DMS114 treated with DMSO at 0.1 percent for 48 hours (cell line): ENCODE data around the gene IDH3G.

Experiments used
- DNase-seq: peaks from one replicate; lab custom pipeline; 2025; ENCODE audit not compliant: unreplicated experiment; lab: John Stamatoyannopoulos, UW

The IDH3G gene

DNA sequence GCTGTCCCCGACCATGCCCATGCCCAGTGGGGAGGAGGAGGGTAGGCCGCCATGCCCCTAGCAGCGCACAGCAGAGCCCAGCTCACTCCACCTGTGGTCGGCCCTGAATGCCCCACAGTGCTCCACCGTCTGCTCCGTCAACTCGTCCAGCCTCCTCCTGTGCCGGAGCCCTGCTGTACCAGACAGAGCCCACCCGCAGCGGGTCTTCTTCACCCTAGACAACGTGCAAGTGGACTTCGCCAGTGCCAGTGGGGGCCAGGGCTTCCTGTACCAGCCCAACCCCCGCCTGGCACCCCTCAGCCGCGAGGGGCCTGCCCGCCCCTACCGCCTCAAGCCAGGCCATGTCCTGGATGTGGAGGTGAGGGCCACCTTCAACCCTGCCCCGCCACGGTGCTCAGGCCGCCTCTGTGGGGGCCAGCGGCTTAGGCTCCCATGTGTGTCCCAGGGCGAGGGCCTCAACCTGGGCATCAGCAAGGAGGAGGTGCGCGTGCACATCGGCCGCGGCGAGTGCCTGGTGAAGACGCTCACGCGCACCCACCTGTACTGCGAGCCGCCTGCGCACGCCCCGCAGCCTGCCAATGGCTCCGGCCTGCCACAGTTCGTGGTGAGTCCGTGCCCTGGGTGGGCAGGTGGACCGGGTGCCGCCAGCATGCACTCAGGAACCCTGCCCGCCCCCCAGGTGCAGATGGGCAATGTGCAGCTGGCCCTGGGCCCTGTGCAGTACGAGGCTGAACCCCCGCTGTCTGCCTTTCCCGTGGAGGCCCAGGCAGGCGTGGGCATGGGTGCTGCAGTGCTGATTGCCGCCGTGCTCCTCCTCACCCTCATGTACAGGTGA, 20.2 kb downstream of the IDH3G start:
- no peak for DNase-seq

DNA sequence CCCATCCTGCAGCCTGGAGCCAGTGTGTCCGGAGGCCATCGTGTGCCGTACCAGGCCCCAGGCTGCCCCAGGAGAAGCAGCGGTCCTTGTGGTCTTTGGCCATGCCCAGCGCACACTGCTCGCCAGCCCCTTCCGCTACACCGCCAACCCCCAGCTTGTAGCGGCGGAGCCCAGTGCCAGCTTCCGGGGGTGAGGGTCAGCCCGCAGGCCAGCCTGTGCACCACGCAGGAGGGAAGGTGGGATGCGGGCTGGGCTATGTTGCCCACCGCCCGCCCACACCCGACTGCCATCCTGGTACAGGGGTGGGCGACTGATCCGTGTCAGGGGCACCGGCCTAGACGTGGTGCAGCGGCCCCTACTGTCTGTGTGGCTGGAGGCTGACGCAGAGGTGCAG, 21.0 kb downstream of the IDH3G start:
- DNase-seq, result no peak

DNA sequence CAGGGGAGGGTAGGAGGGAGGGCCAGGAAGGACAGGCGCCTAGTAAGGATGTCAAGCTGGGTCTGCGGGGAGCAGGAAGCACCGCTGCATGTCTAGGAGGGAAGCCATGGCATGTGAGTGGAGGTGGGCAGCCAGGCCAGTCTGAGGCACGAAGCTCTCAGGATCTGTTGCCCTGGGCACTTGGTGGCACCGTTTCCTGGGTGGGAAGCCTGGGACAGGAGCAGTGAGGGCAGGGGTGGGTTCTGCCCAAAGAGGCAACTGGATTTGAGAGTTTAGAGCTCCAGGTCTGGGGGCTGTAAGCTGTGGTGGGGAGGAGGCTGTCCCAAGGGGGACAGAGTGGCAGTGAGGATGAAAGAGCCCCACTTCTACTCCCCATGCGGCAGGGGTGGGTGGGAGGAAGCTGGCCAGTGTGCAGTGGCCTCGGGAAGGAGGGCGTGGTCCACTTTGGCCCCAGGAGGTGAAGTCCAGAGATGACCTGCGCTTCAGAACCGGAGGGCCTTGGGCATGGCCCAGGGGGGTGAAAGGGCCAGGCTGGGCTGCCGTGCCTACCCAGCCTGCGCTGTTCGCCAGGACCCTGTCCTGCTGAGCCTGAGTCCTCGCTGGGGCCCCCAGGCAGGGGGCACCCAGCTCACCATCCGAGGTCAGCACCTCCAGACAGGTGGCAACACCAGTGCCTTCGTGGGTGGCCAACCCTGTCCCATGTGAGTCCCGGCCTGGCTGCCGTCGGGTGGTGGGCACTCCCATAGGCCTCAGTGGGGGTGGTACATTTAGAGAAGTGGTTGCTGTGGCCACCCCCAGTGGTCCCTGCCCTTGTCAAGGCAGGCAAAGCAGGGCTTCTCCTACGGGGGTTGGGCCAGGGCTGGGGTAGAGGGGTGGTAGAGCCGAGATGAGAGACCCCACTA, 21.6 kb downstream of the IDH3G start:
- no peak for DNase-seq

DNA sequence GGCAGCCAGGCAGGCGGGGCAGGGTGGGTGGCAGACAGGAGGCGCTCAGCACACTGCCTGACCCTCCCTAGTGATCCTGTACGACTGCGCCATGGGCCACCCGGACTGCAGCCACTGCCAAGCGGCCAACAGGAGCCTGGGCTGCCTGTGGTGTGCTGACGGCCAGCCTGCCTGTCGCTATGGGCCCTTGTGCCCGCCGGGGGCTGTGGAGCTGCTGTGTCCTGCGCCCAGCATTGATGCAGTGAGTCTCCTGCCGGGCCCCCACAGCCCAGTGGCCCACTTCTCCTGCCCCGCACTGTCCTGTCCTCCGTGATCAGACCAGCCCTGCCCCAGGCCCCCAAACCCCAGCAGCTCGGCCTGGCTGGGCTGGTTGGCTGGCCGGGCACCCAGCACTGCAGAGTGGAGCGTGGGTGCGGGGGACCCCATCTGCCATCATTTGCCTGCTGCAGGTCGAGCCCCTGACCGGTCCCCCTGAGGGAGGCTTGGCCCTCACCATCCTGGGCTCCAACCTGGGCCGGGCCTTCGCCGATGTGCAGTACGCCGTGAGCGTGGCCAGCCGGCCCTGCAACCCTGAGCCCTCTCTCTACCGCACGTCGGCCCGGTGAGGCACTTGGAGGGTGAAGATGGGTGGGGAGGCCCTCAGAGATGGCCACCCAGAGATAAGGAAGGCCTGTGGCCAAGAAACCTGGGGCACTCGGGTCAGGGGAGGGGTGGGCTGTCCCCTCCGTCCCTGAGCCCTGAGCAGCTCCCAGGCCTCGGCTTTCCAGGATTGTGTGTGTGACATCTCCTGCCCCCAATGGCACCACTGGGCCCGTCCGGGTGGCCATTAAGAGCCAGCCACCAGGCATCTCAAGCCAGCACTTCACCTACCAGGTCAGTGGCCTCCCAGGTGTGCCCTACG, 22.5 kb downstream of the IDH3G start:
- DNase-seq, result no peak

DNA sequence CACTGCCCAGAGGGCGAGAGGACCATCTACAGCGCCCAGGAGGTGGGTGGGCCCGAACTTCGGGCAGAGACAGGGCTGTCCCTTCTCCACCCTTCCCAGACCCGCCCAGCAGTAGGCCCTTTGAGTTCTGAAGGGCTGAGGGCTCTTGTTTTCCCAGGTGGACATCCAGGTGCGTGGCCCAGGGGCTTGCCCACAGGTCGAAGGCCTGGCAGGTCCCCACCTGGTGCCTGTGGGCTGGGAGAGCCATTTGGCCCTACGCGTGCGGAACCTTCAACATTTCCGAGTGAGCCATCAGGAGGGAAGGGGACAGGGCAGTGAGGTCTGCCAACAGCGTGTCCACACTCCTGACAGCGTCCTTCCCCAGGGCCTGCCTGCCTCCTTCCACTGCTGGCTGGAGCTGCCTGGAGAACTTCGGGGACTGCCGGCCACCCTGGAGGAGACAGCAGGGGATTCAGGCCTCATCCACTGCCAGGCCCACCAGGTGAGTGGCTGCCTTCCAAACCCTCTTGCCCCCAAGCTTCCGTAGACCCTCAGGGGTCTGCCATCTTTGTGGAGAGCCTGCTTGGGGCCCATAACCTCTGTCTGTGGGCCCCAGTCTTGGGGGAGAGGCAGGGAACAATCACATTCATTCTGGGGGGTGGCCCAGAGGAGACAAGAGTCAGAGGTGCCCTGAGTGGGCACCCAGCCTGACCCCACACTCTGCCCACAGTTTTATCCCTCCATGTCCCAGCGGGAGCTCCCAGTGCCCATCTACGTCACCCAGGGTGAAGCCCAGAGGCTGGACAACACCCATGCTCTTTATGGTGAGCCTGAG, 23.4 kb downstream of the IDH3G start:
- no peak for DNase-seq

DNA sequence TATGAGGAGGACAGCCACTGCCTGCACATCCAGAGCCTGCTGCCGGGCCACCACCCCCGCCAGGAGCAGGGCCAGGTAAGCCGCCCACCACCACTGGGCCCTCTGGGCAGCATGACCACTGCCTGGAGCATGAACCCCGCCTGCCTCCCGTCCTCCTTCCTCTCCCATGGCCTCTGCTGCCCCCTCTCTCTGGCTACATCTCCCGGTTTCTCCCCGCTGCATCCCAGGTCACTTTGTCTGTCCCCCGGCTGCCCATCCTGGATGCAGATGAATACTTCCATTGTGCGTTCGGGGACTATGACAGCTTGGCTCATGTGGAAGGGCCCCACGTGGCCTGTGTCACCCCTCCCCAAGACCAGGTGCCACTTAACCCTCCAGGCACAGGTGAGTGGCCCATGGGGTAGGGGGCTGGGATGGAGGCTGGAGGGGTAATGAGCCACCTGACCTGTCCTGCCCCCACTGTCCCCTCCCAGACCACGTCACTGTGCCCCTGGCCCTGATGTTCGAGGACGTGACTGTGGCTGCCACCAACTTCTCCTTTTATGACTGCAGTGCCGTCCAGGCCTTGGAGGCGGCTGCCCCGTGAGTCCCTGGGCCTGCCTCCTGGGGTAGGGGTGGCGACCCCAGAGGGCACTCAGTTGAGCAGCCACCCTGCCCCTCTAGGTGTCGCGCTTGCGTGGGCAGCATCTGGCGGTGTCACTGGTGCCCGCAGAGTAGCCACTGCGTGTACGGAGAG, 24.1 kb downstream of the IDH3G start:
- no peak for DNase-seq

DNA sequence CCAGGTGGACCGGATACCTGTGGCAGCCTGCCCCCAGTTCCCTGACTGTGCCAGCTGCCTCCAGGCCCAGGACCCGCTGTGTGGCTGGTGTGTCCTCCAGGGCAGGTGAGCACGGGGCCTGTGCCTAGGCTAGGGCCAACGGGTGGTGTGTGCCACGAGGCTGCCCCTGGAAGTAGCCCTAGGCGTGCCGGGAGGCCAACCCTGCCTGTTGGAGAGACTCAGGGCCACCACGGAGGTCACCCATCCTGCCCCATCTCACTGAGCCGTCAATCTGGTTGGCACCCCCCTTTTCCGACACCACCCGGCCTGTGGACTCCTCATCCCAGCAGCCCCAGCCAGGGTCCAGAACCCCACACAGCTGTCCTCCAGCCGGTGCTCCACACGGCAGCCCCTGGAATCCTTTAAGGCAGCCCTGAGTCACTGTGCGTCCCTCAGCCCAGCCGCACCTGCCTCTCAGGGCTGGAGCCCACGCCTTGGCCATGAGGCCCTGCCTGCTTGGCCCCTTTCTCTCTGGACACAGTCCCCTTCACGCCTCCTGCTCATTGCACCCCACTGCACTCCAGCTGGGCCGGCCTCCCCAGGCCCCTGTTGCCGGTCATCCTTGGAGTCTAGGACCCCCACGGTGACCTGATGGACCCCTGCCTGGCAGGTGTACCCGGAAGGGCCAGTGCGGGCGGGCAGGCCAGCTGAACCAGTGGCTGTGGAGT, 24.9 kb downstream of the IDH3G start:
- DNase-seq, result no peak

DNA sequence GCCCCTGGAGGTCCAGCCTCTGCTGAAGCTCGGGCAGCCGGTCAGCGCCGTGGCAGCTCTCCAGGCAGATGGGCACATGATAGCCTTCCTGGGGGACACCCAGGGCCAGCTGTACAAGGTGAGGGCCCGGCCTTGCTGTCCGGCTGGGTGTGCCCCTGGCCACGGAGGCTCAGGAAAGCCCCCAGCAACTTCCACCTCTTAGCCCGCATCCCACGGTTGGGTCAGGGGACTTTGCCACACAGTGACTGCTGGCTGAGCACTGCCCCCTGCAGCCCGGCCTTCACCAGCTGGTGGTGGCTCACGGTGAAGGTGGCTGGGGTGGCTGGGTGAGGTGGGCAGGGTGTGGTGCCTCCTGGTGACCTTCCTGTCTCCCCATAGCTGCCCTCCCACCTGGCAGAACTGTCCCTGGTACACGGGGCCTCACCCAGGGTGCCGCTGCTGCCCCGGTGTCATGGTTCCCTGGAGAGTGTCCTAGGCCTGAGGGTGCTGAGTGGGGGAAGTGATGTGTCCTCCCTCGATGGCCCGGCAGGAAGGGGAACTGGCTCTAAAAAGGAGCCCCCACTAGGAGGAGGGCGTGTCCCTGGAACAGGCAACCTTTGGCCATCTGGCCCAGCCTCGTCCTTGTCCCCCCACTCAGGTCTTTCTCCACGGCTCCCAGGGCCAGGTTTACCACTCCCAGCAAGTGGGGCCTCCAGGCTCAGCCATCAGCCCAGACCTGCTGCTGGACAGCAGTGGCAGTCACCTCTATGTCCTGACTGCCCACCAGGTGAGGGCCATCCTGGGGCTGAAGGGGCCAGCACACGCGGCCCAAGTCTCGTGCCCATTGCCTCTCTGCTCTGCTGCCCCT, 25.6 kb downstream of the IDH3G start:
- no peak for DNase-seq

DNA sequence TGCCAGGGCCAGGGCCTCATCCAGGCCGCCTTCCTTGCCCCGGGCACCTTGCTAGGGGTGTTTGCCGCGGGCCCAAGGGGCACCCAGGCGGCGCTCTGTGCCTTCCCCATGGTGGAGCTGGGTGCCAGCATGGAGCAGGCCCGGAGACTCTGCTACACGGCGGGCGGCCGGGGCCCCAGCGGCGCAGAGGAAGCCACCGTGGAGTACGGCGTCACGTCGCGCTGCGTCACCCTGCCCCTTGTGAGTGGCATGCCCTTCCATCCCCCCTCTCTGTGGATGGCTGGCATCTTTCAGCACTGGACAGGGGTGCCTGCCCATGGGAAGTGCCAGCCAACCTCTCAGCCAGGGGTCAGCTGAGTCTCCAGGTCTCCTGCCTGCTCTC, 26.5 kb downstream of the IDH3G start:
- no peak for DNase-seq

DNA sequence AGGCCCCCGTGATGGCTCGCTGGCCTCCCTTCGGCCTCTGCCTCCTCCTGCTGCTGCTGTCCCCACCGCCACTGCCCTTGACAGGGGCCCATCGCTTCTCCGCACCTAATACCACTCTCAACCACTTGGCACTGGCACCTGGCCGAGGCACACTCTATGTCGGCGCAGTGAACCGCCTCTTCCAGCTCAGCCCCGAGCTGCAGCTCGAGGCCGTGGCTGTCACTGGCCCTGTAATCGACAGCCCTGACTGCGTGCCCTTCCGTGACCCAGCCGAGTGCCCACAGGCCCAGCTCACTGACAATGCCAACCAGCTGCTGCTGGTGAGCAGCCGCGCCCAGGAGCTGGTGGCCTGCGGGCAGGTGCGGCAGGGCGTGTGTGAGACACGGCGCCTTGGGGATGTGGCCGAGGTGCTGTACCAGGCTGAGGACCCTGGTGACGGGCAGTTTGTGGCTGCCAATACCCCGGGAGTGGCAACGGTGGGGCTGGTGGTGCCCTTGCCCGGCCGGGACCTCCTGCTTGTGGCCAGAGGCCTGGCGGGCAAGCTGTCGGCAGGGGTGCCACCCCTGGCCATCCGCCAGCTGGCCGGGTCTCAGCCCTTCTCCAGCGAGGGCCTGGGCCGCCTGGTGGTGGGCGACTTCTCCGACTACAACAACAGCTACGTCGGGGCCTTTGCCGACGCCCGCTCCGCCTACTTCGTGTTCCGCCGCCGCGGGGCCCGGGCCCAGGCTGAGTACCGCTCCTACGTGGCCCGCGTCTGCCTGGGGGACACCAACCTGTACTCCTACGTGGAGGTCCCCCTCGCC, 27.1 kb downstream of the IDH3G start:
- no peak for DNase-seq

DNA sequence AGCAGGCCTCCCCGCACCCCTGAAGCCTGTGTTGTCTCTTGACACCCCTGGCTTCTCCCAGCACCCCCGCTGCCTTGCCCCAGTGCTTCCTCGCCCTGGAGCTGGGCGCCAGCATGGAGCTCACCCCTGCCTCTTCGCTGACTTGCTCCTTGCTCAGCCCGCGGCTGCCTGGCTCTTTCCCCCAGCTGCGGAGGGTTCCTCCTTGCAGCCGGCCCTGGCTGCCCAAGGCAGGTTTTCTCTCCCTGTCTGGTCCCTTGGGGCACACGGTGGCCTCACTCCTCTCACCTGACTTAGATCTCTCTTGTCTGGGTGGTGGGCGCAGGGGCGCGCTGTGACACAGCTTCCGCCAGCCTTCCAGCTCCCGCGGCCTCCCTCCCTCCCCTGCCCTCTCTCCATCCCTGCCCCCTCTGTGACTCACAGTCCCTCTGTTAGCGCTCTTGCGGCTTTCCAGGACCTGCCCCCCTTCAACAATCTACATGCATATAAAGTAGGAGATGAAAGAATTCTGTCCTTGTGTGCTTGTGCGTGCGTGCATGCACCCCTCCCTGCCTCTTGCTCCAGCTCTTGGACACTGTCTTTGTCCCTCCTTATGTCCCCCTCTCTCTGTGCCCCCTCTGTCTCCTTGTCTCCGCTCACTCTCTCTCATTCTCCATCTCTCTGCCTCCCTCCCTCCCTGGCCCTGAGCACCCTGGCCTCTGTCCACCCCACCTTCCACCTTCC, 27.9 kb downstream of the IDH3G start:
- no peak for DNase-seq

DNA sequence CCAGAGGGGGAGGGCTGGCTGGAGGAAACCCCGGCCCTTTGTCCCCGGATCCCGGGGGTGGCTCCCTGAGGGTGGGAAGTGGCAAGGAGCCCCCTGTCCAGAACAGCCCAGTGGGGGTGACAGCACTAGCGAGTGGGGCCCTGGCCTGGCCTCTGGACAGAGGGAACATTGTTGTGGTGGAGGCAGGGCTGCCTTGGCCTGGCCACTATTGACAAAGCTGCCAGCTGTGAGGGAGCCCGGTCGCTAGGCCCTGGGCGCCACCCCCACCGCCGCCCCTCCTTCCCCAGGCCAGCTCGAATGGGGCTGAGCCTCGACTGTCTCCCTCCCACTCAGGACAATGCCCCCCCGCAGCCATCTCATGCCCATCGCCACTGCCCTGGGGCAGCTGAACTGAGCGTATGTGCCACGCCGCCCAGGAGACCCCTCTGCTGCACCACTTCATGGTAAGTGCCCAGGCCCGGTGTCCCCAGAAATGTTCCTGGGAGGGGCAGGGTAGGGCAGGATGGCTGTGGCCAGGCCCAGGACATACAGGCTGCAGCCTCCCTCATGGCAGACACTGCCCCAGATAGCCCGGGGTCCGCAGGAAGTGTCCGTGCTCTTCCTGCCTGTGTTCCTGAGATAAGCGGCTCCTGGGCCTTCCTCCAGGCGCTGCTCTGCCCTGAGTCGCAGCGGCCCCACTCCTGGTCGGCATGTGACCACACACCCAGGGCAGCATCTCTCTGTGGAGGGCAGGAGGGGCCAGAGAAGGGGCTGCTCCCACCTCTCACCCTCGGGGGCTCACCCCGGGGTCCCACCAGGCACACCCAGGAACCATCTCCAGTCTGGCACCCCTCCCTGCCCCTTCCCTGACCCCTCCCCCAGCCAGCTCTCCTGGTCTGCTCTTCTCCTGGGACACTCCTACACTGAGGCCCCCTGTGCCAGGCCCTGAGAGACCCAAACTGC, 28.8 kb downstream of the IDH3G start:
- no peak for DNase-seq

DNA sequence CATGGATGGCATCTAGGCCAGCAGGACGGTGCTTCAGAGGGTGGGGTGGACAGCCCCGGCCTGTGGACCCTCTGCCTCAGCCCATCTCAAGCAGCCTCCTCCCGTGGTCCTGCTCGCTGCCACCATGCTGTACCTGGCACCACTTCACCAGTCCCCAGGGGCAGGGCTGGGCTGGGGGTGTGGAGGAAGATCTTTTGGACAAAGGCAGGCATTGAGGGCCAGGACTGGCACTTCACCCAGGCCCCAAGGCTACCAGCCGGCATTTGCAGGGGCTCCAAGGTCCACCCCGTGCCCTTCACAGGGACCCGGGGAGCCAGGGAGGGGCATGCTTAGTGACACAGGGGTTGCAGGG, 29.4 kb downstream of the IDH3G start:
- DNase-seq, result no peak

DNA sequence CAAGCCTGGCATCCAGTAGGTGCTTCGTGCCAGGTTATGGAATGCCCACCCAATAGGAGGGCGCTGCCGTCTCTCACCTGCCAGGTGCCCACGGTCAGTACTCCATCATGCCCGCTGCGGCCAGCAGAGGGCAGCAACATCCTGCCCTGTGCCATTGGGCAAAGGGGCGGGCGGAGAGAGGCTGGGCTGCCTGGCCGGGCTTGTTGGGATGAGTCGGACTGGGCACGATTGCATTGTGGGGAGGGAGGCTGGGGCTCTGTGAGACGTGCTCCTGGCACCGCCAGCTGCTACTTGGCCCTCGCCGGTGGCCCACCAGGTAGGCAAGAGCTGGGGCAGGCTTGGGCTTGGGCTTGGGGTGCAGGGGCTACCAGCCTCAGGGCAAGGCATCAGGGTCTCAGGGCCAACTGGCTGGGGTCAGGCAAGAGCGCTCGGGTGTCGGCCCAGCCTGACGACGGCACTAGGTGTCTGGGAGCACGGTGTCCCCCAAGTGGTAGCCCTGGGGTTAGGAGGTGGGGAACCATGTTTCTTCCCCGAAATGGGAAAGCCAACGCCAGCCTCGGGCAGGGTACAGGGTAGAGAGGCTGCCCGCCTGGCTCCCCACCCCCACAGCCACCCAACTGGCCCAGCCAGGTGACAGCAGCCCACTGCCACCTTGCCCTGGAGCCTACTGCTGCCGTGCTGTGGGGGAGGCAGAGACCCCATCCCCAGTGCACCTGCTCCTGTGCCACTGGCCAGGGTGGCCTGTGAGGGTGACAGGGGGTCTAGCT, 30.0 kb downstream of the IDH3G start, which contains the start of gene PLXNB3:
PLXNB3 (plus strand) TSS at position 261 of the 767 bp plus-strand sequence. CDS start 1,287 bp downstream, outside the sequence.
- peak; percentile 5 for DNase-seq
